Measurements from ENCODE around the gene PNPLA2.

Gene PNPLA2

GRCh38 chr11:869399-870126 lies 50.8 kb downstream of the PNPLA2 start:
- TF ChIP-seq CTCF (IDR thresholded peaks at IDR 0.05; ENCODE audit: insufficient read depth, low read length, missing control alignments): no peak
- DNase-seq (ENCODE audit: low read depth, low spot score): no peak
- ChIA-PET CTCF (no interaction called here), POLR2A (no interaction called here)
- no peak overlapping the region for H3K4me3 ChIP-seq (ENCODE audit: low read depth, low read length)

- no peak for DNase-seq (ENCODE audit: low read depth, low spot score)
Observed at GRCh38 chr11:870127-870413, 51.4 kb downstream of the PNPLA2 start.

GRCh38 chr11:870418-870817 lies 51.7 kb downstream of the PNPLA2 start:
- no peak for TF ChIP-seq CTCF (IDR thresholded peaks at IDR 0.05; ENCODE audit: insufficient read depth, low read length, missing control alignments)
- CTCF ChIA-PET: no interaction called here
- H3K4me3 ChIP-seq (ENCODE audit: low read depth, low read length): no peak overlapping the region
- POLR2A ChIA-PET: no interaction called here
- no peak for DNase-seq (ENCODE audit: low read depth, low spot score)

More at GRCh38 chr11:870127-870413, 51.4 kb downstream of the PNPLA2 start:
- ChIA-PET CTCF (no interaction called here), POLR2A (no interaction called here)
- TF ChIP-seq CTCF (IDR thresholded peaks at IDR 0.05; ENCODE audit: insufficient read depth, low read length, missing control alignments): peak; percentile 33
- H3K4me3 ChIP-seq (ENCODE audit: low read depth, low read length): no peak overlapping the region

- POLR2A ChIA-PET: no interaction called here
- DNase-seq (ENCODE audit: low read depth, low spot score): no peak
- CTCF ChIA-PET: no interaction called here
- no peak overlapping the region for H3K4me3 ChIP-seq (ENCODE audit: low read depth, low read length)
- no peak for TF ChIP-seq CTCF (IDR thresholded peaks at IDR 0.05; ENCODE audit: insufficient read depth, low read length, missing control alignments)
Observed at GRCh38 chr11:871472-871871, 52.8 kb downstream of the PNPLA2 start.

- H3K4me3 ChIP-seq (ENCODE audit: low read depth, low read length): no peak overlapping the region
- no peak for DNase-seq (ENCODE audit: low read depth, low spot score)
- TF ChIP-seq CTCF (IDR thresholded peaks at IDR 0.05; ENCODE audit: insufficient read depth, low read length, missing control alignments): no peak
- ChIA-PET POLR2A (no interaction called here), CTCF (no interaction called here)
Observed at GRCh38 chr11:872799-873198, 54.1 kb downstream of the PNPLA2 start.

GRCh38 chr11:873706-874105 lies 55.0 kb downstream of the PNPLA2 start:
- no peak overlapping the region for H3K4me3 ChIP-seq (ENCODE audit: low read depth, low read length)
- DNase-seq (ENCODE audit: low read depth, low spot score): no peak
- POLR2A ChIA-PET: no interaction called here
- CTCF ChIA-PET: no interaction called here
- TF ChIP-seq CTCF (IDR thresholded peaks at IDR 0.05; ENCODE audit: insufficient read depth, low read length, missing control alignments): no peak

All from AG04449 (cell line).